Breast epithelium (tissue), 4 donors: ENCODE measurements around the gene ILDR1. TPM values are rescaled to one million over a fixed set of nuclear protein-coding genes. Genes with fewer than 3 reads are reported as not detected.

Source experiments
- DNase-seq, 2 donors: peaks; one replicate each; pipeline ENCODE4 v3.0.0-alpha.2; 2019; ENCODE audit warnings: low spot score in 2 of 2
- H3K27ac ChIP-seq, 2 donors: fragments of 200-600 bp; sonication (generic) in 1 of 2; one replicate each; pipeline ENCODE4 v1.5.1; 2016 to 2019; ENCODE audit warnings: mild to moderate bottlenecking in 1 of 2
- H3K27me3 ChIP-seq, 2 donors: fragments of 200-600 bp; sonication (generic) in 1 of 2; one replicate each; pipeline versions ENCODE4 v1.5.1 to v1.6.0; 2017 to 2019; ENCODE audit warnings: control low read depth in 1 of 2, mild to moderate bottlenecking in 1 of 2
- H3K36me3 ChIP-seq: fragments of 200-600 bp; one replicate; pipeline ENCODE4 v1.5.1; 2019
- H3K4me1 ChIP-seq, 2 donors: fragments of 200-600 bp; sonication (generic); one replicate each; pipeline ENCODE4 v1.5.1; 2016 to 2019; ENCODE audit warnings: control low read depth in 1 of 2
- H3K4me3 ChIP-seq, 3 donors: fragments of 200-600 bp; sonication (generic); 1 replicate in 2 of 3; 2 replicates in 1 of 3; pipeline ENCODE4 v1.5.1; 2016 to 2019; ENCODE audit warnings: mild to moderate bottlenecking in 3 of 3, moderate library complexity in 2 of 3
- H3K9me3 ChIP-seq, 2 donors: fragments of 200-600 bp; sonication (generic) in 1 of 2; one replicate each; pipeline ENCODE4 v1.5.1; 2016 to 2019; ENCODE audit warnings: control low read depth in 1 of 2
- CTCF ChIP-seq, 3 donors: fragments of 450-650 bp; IDR thresholded peaks; one replicate each; pipeline ENCODE4 v1.5.1; 2016 to 2017; ENCODE audit warnings: antibody characterized with exemption in 3 of 3, mild to moderate bottlenecking in 3 of 3, moderate library complexity in 3 of 3
- POLR2A ChIP-seq: fragments of 450-650 bp; IDR thresholded peaks from one replicate; pipeline ENCODE4 v1.6.1; 2016; ENCODE audit warnings: antibody characterized with exemption, mild to moderate bottlenecking, moderate library complexity
- POLR2AphosphoS5 ChIP-seq, 3 donors: sonication (generic); formaldehyde crosslinking; IDR thresholded peaks; one replicate each; pipeline ENCODE4 v1.6.1; 2017; ENCODE audit warnings: antibody characterized with exemption in 3 of 3
- intact Hi-C: fragments of 100-400 bp; cut with DNase I; formaldehyde crosslinking; loops from one replicate; pipeline ENCODE4 v1.15.1; 2023; ENCODE audit warnings: low total_unique reads
- total RNA-seq, 3 donors: library from RNA; depleted of rRNA; stranded (reverse); fragments of >200 nt; gene quantifications; one replicate each; pipeline ENCODE4 v1.1.0, GENCODE V29; 2016

Gene ILDR1
- total RNA-seq, 3 donors from 2014 or later, result 3.3 to 5.9 TPM; not detected in 1

- Histone ChIP-seq H3K4me3 (no peak overlapping the region), H3K27ac (no peak overlapping the region), H3K9me3 (no peaks in the 10 kb centered on the region), H3K36me3 (no peaks in the 10 kb centered on the region), H3K4me1 (no peaks in the 10 kb centered on the region), H3K27me3 (no peaks in the 10 kb centered on the region)
- TF ChIP-seq POLR2AphosphoS5 (IDR thresholded peaks at IDR 0.05), result no peak
- no peak for TF ChIP-seq CTCF (IDR thresholded peaks at IDR 0.05)
- no peak for TF ChIP-seq POLR2A
- no peak for DNase-seq
- intact Hi-C loops, result loop anchor here (2.0 kb wide), 1 partner anchor 63 kb away; no protein-coding TSS in a partner anchor
Measured at GRCh38 chr3:122003606-122004005, 18.4 kb downstream of the ILDR1 start.

GRCh38 chr3:122003112-122003511 lies 18.9 kb downstream of the ILDR1 start:
- Histone ChIP-seq H3K4me1 (no peaks in the 10 kb centered on the region), H3K27ac (no peak overlapping the region), H3K4me3 (no peak overlapping the region), H3K36me3 (no peaks in the 10 kb centered on the region), H3K27me3 (no peaks in the 10 kb centered on the region), H3K9me3 (no peaks in the 10 kb centered on the region)
- no peak for DNase-seq
- intact Hi-C loops, result no loop called here
- TF ChIP-seq CTCF (IDR thresholded peaks at IDR 0.05) (no peak), POLR2AphosphoS5 (IDR thresholded peaks at IDR 0.05) (no peak), POLR2A (no peak)

- TF ChIP-seq POLR2A (no peak), CTCF (IDR thresholded peaks at IDR 0.05) (no peak), POLR2AphosphoS5 (IDR thresholded peaks at IDR 0.05) (no peak)
- Histone ChIP-seq H3K4me1 (no peaks in the 10 kb centered on the region), H3K27ac (no peak overlapping the region), H3K4me3 (no peak overlapping the region), H3K27me3 (no peaks in the 10 kb centered on the region), H3K36me3 (no peaks in the 10 kb centered on the region), H3K9me3 (no peaks in the 10 kb centered on the region)
- no peak for DNase-seq
- intact Hi-C loops, result no loop called here
Measured at GRCh38 chr3:122002611-122003010, 19.4 kb downstream of the ILDR1 start.

GRCh38 chr3:122001892-122002291 lies 20.2 kb downstream of the ILDR1 start:
- intact Hi-C loops, result no loop called here
- Histone ChIP-seq H3K4me1 (no peaks in the 10 kb centered on the region), H3K36me3 (no peaks in the 10 kb centered on the region), H3K4me3 (no peak overlapping the region), H3K27me3 (no peaks in the 10 kb centered on the region), H3K27ac (no peak overlapping the region), H3K9me3 (no peaks in the 10 kb centered on the region)
- TF ChIP-seq POLR2AphosphoS5 (IDR thresholded peaks at IDR 0.05), result no peak
- no peak for TF ChIP-seq CTCF (IDR thresholded peaks at IDR 0.05)
- no peak for TF ChIP-seq POLR2A
- no peak for DNase-seq

GRCh38 chr3:122000936-122001605 lies 21.0 kb downstream of the ILDR1 start:
- no peaks in the 10 kb centered on the region for H3K4me1 ChIP-seq
- no peak overlapping the region for H3K4me3 ChIP-seq
- TF ChIP-seq CTCF (IDR thresholded peaks at IDR 0.05) (no peak), POLR2AphosphoS5 (IDR thresholded peaks at IDR 0.05) (no peak), POLR2A (no peak)
- no peaks in the 10 kb centered on the region for H3K27me3 ChIP-seq
- no peak for DNase-seq
- H3K27ac ChIP-seq, result no peak overlapping the region
- no peaks in the 10 kb centered on the region for H3K9me3 ChIP-seq
- H3K36me3 ChIP-seq, result no peaks in the 10 kb centered on the region
- intact Hi-C loops, result no loop called here
